ENCODE results near the gene KRTAP9-7.
"Not testable (repeated sequence)": the region's sequence is repeated elsewhere in the genome, so short reads cannot be mapped to it uniquely, and the experiment has no call there.

Gene KRTAP9-7

GRCh38 chr17:41271323-41271722, 4.2 kb upstream of the KRTAP9-7 start:
- not testable (repeated sequence) for DNase-seq (ENCODE audit: low read depth in 2 of 2, low spot score in 1 of 2)

- DNase-seq (ENCODE audit: low read depth in 2 of 2, low spot score in 1 of 2): no peak
Observed at GRCh38 chr17:41271858-41272257, 3.6 kb upstream of the KRTAP9-7 start.

- no peak for DNase-seq (ENCODE audit: low read depth in 2 of 2, low spot score in 1 of 2)
Observed at GRCh38 chr17:41278176-41278955, 2.9 kb downstream of the KRTAP9-7 start.

GRCh38 chr17:41284043-41284442, 8.5 kb downstream of the KRTAP9-7 start:
- no peak for DNase-seq (ENCODE audit: low read depth in 2 of 2, low spot score in 1 of 2)

GRCh38 chr17:41284546-41284945, 9.0 kb downstream of the KRTAP9-7 start:
- DNase-seq (ENCODE audit: low read depth in 2 of 2, low spot score in 1 of 2): no peak

GRCh38 chr17:41287050-41287449, 11.6 kb downstream of the KRTAP9-7 start:
- DNase-seq (ENCODE audit: low read depth in 2 of 2, low spot score in 1 of 2): no peak

- no peak for DNase-seq (ENCODE audit: low read depth in 2 of 2, low spot score in 1 of 2)
Observed at GRCh38 chr17:41294016-41294415, 18.5 kb downstream of the KRTAP9-7 start.

GRCh38 chr17:41296846-41297245, 21.3 kb downstream of the KRTAP9-7 start:
- DNase-seq (ENCODE audit: low read depth in 2 of 2, low spot score in 1 of 2): no peak

- DNase-seq (ENCODE audit: low read depth in 2 of 2, low spot score in 1 of 2): no peak
Observed at GRCh38 chr17:41298458-41299135, 23.1 kb downstream of the KRTAP9-7 start.

GRCh38 chr17:41301204-41301790, 25.8 kb downstream of the KRTAP9-7 start:
- no peak for DNase-seq (ENCODE audit: low read depth in 2 of 2, low spot score in 1 of 2)

- DNase-seq (ENCODE audit: low read depth in 2 of 2, low spot score in 1 of 2): no peak
Observed at GRCh38 chr17:41301916-41302901, 26.7 kb downstream of the KRTAP9-7 start, which contains the start of gene KRTAP29-1. Gene KRTAP29-1, minus strand, starts transcription at chr17:41302851. Its CDS starts 0 bp downstream, at chr17:41302851.

GRCh38 chr17:41302981-41303380, 27.5 kb downstream of the KRTAP9-7 start:
- no peak for DNase-seq (ENCODE audit: low read depth in 2 of 2, low spot score in 1 of 2)

GRCh38 chr17:41304091-41304490, 28.6 kb downstream of the KRTAP9-7 start:
- no peak for DNase-seq (ENCODE audit: low read depth in 2 of 2, low spot score in 1 of 2)

GRCh38 chr17:41307647-41308046, 32.1 kb downstream of the KRTAP9-7 start:
- no peak for DNase-seq (ENCODE audit: low read depth in 2 of 2, low spot score in 1 of 2)

- DNase-seq (ENCODE audit: low read depth in 2 of 2, low spot score in 1 of 2): peak in 1 of 2 donors; percentile 42
Observed at GRCh38 chr17:41308251-41308917, 32.9 kb downstream of the KRTAP9-7 start.

- no peak for DNase-seq (ENCODE audit: low read depth in 2 of 2, low spot score in 1 of 2)
Observed at GRCh38 chr17:41308918-41309359, 33.4 kb downstream of the KRTAP9-7 start, which contains the start of gene KRTAP16-1. Gene KRTAP16-1, minus strand, starts transcription at chr17:41309309. Its CDS starts 56 bp downstream, at chr17:41309253.

- DNase-seq (ENCODE audit: low read depth in 2 of 2, low spot score in 1 of 2): no peak
Observed at GRCh38 chr17:41311111-41311510, 35.6 kb downstream of the KRTAP9-7 start.

GRCh38 chr17:41315204-41315794, 39.8 kb downstream of the KRTAP9-7 start, which contains the start of gene KRTAP17-1:
Gene KRTAP17-1, minus strand, starts transcription at chr17:41315710. Its CDS starts 60 bp downstream, at chr17:41315650.
- DNase-seq (ENCODE audit: low read depth in 2 of 2, low spot score in 1 of 2): no peak

- DNase-seq (ENCODE audit: low read depth in 2 of 2, low spot score in 1 of 2): no peak
Observed at GRCh38 chr17:41315814-41316445, 40.4 kb downstream of the KRTAP9-7 start.

Measured in stimulated activated CD8-positive, alpha-beta memory T cell treated with anti-CD3 and anti-CD28 coated beads, Interleukin-4, amount 100 ng/mL, for 4 hours (primary cell).